CD14-positive monocyte (primary cell): ENCODE data around the gene ATG10. TPM values are rescaled to one million over a fixed set of nuclear protein-coding genes. Genes with fewer than 3 reads are reported as not detected.

Experiments used
- DNase-seq, 3 donors: peaks; one replicate each; pipeline ENCODE4 v3.0.0-alpha.2; 2011 to 2022
- H2AFZ ChIP-seq: 2 replicates; pipeline ENCODE4 v1.6.0; 2012; ENCODE audit warnings: mild to moderate bottlenecking, low read depth, low read length, inconsistent platforms; ENCODE audit not compliant: insufficient read depth, poor library complexity, severe bottlenecking
- H3K27ac ChIP-seq, 2 donors: 1 replicate in 1 of 2; 2 replicates in 1 of 2; pipeline ENCODE4 v1.5.1; 2012 to 2013; ENCODE audit warnings: low read length in 2 of 2, control low read depth in 1 of 2, inconsistent platforms in 1 of 2, low read depth in 1 of 2, mild to moderate bottlenecking in 1 of 2
- H3K27me3 ChIP-seq, 2 donors: one replicate each; pipeline versions ENCODE4 v1.6.0 to v1.6.1; 2011 to 2013; ENCODE audit warnings: low read length in 2 of 2; ENCODE audit not compliant: control insufficient read depth in 2 of 2, insufficient read depth in 2 of 2
- H3K36me3 ChIP-seq, 2 donors: replicated peaks in 1 of 2; 1 replicate in 1 of 2; 2 replicates in 1 of 2; pipeline versions ENCODE4 v1.5.1 to v1.6.1; 2012 to 2013; ENCODE audit warnings: low read length in 2 of 2, control low read depth in 1 of 2, inconsistent platforms in 1 of 2, mild to moderate bottlenecking in 1 of 2; ENCODE audit not compliant: insufficient read depth in 2 of 2, control insufficient read depth in 1 of 2
- H3K4me1 ChIP-seq, 2 donors: 1 replicate in 1 of 2; 2 replicates in 1 of 2; pipeline versions ENCODE4 v1.5.1 to v1.6.1; 2012 to 2013; ENCODE audit warnings: low read length in 2 of 2, control low read depth in 1 of 2, inconsistent platforms in 1 of 2, mild to moderate bottlenecking in 1 of 2, moderate library complexity in 1 of 2; ENCODE audit not compliant: insufficient read depth in 2 of 2, control insufficient read depth in 1 of 2
- H3K4me2 ChIP-seq: replicated peaks from 2 replicates; pipeline ENCODE3; 2012; ENCODE audit warnings: low read length, moderate library complexity, mild to moderate bottlenecking; ENCODE audit not compliant: poor library complexity, severe bottlenecking; ENCODE audit errors: extremely low read depth
- H3K4me3 ChIP-seq, 3 experiments: fragments of 200-600 bp in 1 of 3; sonication (generic) in 1 of 3; replicated peaks in 1 of 3; 1 replicate in 2 of 3; 2 replicates in 1 of 3; pipeline ENCODE4 v1.5.1; 2011 to 2013; ENCODE audit warnings: low read length in 3 of 3, mild to moderate bottlenecking in 3 of 3, control low read depth in 2 of 3, low read depth in 2 of 3, inconsistent platforms in 1 of 3, moderate library complexity in 1 of 3
- H3K79me2 ChIP-seq: 2 replicates; pipeline ENCODE4 v1.6.0; 2012; ENCODE audit warnings: mild to moderate bottlenecking, control low read depth, inconsistent platforms, low read length, moderate library complexity; ENCODE audit not compliant: insufficient read depth
- H3K9ac ChIP-seq: 2 replicates; pipeline ENCODE4 v1.6.0; 2017; ENCODE audit warnings: low read length, mild to moderate bottlenecking; ENCODE audit not compliant: insufficient read depth, poor library complexity, severe bottlenecking
- H3K9me3 ChIP-seq, 2 donors: replicated peaks in 1 of 2; 1 replicate in 1 of 2; 2 replicates in 1 of 2; pipeline versions ENCODE4 v1.5.1 to v1.6.1; 2012 to 2013; ENCODE audit warnings: low read length in 2 of 2, control low read depth in 1 of 2; ENCODE audit not compliant: control insufficient read depth in 1 of 2, insufficient read depth in 1 of 2
- H4K20me1 ChIP-seq: 2 replicates; pipeline ENCODE4 v1.6.0; 2012; ENCODE audit warnings: mild to moderate bottlenecking, low read length, control low read depth, moderate library complexity; ENCODE audit not compliant: insufficient read depth
- H3K27ac Mint-ChIP-seq, 7 donors: one replicate each; pipeline ENCODE4 v1.8.0; 2020; ENCODE audit warnings: mild to moderate bottlenecking in 7 of 7, mixed read lengths in 7 of 7, moderate library complexity in 6 of 7, inconsistent platforms in 2 of 7
- H3K27me3 Mint-ChIP-seq, 3 donors: one replicate each; pipeline ENCODE4 v1.8.0; 2021 to 2022; ENCODE audit warnings: low read depth in 3 of 3, mild to moderate bottlenecking in 3 of 3, mixed read lengths in 3 of 3, moderate library complexity in 3 of 3, inconsistent platforms in 1 of 3
- H3K36me3 Mint-ChIP-seq, 2 donors: one replicate each; pipeline ENCODE4 v1.8.0; 2020; ENCODE audit warnings: mixed read lengths in 2 of 2, inconsistent platforms in 1 of 2, mild to moderate bottlenecking in 1 of 2
- H3K4me1 Mint-ChIP-seq: one replicate; pipeline ENCODE4 v1.8.0; 2020; ENCODE audit warnings: mild to moderate bottlenecking, mixed read lengths
- H3K4me3 Mint-ChIP-seq, 2 donors: one replicate each; pipeline ENCODE4 v1.8.0; 2020; ENCODE audit warnings: mild to moderate bottlenecking in 2 of 2, mixed read lengths in 2 of 2, moderate library complexity in 1 of 2
- H3K9me3 Mint-ChIP-seq, 7 donors: one replicate each; pipeline ENCODE4 v1.8.0; 2020 to 2022; ENCODE audit warnings: mixed read lengths in 7 of 7, mild to moderate bottlenecking in 6 of 7, moderate library complexity in 6 of 7, inconsistent platforms in 2 of 7
- CTCF ChIP-seq: fragments of 200-600 bp; IDR thresholded peaks from one replicate; pipeline ENCODE4 v1.8.0; 2022; ENCODE audit warnings: antibody characterized with exemption, mild to moderate bottlenecking
- WGBS: methylation state at CpG from one replicate; pipeline ENCODE4 v1.1.5; 2013; ENCODE audit warnings: missing lambda C conversion rate; ENCODE audit not compliant: insufficient coverage; 5-methylcytosine and 5-hydroxymethylcytosine counted together
- intact Hi-C, 2 donors: fragments of 100-400 bp; cut with micrococcal nuclease; formaldehyde crosslinking; loops; one replicate each; pipeline versions ENCODE4 v1.15.0 to v1.15.1; 2023
- polyA plus RNA-seq, 3 donors: library from polyadenylated mRNA; depleted of rRNA in 1 of 3; unstranded in 2 of 3; stranded (reverse) in 1 of 3; fragments of 300-500 nt in 2 of 3; fragments of >200 nt in 1 of 3; fragmentation: Illumina TruSeq in 2 of 3; gene quantifications; 1 replicate in 2 of 3; 2 replicates in 1 of 3; pipeline ENCODE4 v1.2.3, GENCODE V29; 2012 to 2021

Gene ATG10
- polyA plus RNA-seq, 3 donors: 2.1 to 7.9 (median 5.6) TPM

GRCh38 chr5:81936750-81937149 lies 35.1 kb upstream of the ATG10 start:
- Histone ChIP-seq H3K4me1 (no peaks in the 10 kb centered on the region), H3K27me3 (no peaks in the 10 kb centered on the region), H3K79me2 (no peaks in the 10 kb centered on the region), H2AFZ (no peak overlapping the region), H3K36me3 (no peaks in the 10 kb centered on the region), H3K9ac (no peak overlapping the region), H3K4me3 (no peak overlapping the region), H3K9me3 (peaks cover 6 to 11% of the 10 kb centered on the region in 2 donors), H3K27ac (no peak overlapping the region), H3K4me2 (no peak overlapping the region), H4K20me1 (no peaks in the 10 kb centered on the region)
- Mint-ChIP-seq H3K36me3 (no peaks in the 10 kb centered on the region), H3K27me3 (no peaks in the 10 kb centered on the region), H3K9me3 (peaks cover 5 to 20% (median 16%) of the 10 kb centered on the region in 7 donors), H3K4me1 (no peaks in the 10 kb centered on the region), H3K27ac (no peak overlapping the region), H3K4me3 (no peak overlapping the region)
- TF ChIP-seq CTCF: no peak
- intact Hi-C loops: no loop called here
- DNase-seq: no peak

DNA sequence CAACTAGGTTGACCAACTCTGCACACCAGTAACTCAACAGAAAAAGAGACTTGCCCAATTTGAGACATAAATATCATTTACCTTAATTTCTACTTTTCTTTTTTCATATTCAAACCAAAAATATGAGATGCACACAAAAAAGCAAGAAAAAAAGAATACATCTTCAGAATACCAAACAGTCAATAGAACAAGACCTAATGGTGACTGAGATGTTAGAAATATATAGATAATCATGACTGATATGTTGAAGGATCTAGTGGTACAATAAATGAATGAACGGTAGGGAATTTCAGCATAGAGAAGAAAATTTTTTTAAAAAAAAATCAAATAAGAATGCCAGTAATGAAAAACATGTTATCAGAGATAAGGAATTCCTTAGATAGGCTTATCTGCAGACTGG lies 29.1 kb upstream of the ATG10 start:
- no peak for TF ChIP-seq CTCF
- H3K4me3 ChIP-seq: no peak overlapping the region
- Mint-ChIP-seq H3K9me3 (peaks cover 16 to 59% (median 40%) of the 10 kb centered on the region in 7 donors), H3K4me3 (no peak overlapping the region), H3K4me1 (no peaks in the 10 kb centered on the region), H3K27me3 (no peaks in the 10 kb centered on the region), H3K36me3 (no peaks in the 10 kb centered on the region), H3K27ac (no peak overlapping the region)
- H3K27me3 ChIP-seq: no peaks in the 10 kb centered on the region
- WGBS: no CpG with 5 or more reads among the region's 1 CpG
- peaks cover 20 to 21% of the 10 kb centered on the region in 2 donors for H3K9me3 ChIP-seq
- H4K20me1 ChIP-seq: no peaks in the 10 kb centered on the region
- no peak overlapping the region for H2AFZ ChIP-seq
- no peak overlapping the region for H3K27ac ChIP-seq
- DNase-seq: no peak
- H3K4me1 ChIP-seq: no peaks in the 10 kb centered on the region
- H3K36me3 ChIP-seq: no peaks in the 10 kb centered on the region
- H3K79me2 ChIP-seq: no peaks in the 10 kb centered on the region
- intact Hi-C loops: no loop called here
- no peak overlapping the region for H3K4me2 ChIP-seq
- no peak overlapping the region for H3K9ac ChIP-seq
